ENCODE measurements around the gene LTB4R.

Gene LTB4R

GRCh38 chr14:24300326-24300980 is 10.8 kb upstream of the LTB4R start:
- no peak for DNase-seq (ENCODE audit: low read depth in 3 of 3)

DNA sequence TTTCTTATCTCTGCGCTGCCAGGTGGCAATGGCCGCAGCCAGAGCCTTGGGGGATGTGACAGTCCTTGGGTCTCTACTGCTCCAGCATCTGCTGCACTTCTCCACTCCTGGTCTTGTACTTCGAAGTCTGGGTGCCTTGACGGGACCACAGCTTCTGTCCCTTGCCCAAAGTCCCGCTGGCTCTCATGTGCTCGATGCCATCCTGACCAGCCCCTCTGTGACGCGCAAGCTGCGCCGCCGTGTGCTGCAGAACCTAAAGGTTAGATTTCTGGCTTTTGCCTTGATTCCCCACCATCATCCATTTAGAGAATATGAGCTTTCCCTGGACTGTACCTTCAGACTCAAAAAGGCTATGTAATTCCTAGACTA is 7.3 kb upstream of the LTB4R start:
- DNase-seq (ENCODE audit: low read depth in 3 of 3): no peak

- DNase-seq (ENCODE audit: low read depth in 3 of 3): no peak
Observed at GRCh38 chr14:24307156-24307574, 4.1 kb upstream of the LTB4R start.

GRCh38 chr14:24307575-24308341 is 3.5 kb upstream of the LTB4R start, which contains the start of gene CIDEB:
CIDEB (minus strand) TSS chr14:24307977; CDS start chr14:24307858, 119 bp downstream.
- DNase-seq (ENCODE audit: low read depth in 3 of 3): peak in 1 of 3 experiments; percentile 43

GRCh38 chr14:24308342-24309124 is 2.8 kb upstream of the LTB4R start:
- DNase-seq (ENCODE audit: low read depth in 3 of 3): no peak

DNA sequence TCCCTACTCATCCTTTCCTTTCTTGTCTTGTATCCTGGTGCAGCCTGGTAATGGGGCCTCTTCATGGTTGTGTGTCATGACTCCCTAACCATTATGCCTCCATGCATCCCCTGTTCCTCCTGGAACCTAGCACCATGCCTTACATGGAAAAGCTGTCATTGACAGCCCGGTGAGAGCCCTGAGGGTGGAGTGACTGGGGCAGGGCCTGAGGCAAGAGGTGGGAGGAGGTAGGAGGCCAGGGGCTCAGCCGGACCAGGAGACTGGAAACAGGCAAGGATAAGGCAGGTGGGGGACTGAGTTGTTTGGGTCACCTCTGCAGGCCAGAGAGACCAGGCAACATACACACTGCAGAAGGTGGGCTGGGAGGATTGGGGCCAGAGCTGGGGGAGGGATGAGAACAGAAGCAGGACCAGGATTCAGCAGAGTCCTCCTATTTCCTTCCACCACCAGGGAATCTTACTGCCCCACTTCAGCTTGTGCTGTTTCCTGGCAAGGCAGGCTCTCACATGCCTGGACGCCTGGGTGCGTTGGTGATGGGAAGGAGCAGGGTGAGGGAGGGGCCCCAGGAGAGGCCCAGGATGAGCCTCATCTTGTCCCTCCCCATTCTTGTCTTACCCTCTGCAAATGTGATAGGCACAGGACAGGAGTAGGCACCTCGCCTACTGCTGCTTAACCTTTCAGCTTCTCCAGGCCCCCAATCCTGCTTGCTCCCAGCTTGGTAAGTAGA is 1.6 kb upstream of the LTB4R start, which contains the start of gene LTB4R2:
Gene LTB4R2, plus strand, starts transcription at position 603 of the 727 bp plus-strand sequence. CDS start 525 bp downstream, outside the sequence.
- no peak for DNase-seq (ENCODE audit: low read depth in 3 of 3)

GRCh38 chr14:24310265-24310645 is 1.0 kb upstream of the LTB4R start:
- DNase-seq (ENCODE audit: low read depth in 3 of 3): no peak

GRCh38 chr14:24311837-24312615 is 724 bp downstream of the LTB4R start:
- no peak for DNase-seq (ENCODE audit: low read depth in 3 of 3)

- DNase-seq (ENCODE audit: low read depth in 3 of 3): no peak
Observed at GRCh38 chr14:24312736-24313507, 1.6 kb downstream of the LTB4R start.

DNA sequence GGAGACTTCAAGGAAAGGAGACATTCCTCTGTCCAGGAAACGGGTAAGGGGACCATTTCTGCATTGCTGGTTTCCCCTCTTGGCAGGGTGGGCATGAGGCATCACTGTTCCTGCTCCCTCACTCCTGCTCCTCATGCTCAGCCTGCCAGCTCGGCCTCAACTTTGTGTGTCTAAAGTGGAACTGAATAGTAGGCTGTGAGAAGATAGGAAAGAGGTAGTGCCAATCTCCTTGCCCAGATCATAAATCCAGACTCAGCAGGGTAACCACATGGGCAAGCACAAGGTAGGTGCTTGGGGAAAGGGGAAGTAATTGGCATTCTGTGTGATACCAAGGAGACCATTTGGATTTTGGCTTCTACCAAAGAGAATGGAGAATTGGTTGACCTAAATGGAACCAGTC is 2.6 kb downstream of the LTB4R start:
- no peak for DNase-seq (ENCODE audit: low read depth in 3 of 3)

DNA sequence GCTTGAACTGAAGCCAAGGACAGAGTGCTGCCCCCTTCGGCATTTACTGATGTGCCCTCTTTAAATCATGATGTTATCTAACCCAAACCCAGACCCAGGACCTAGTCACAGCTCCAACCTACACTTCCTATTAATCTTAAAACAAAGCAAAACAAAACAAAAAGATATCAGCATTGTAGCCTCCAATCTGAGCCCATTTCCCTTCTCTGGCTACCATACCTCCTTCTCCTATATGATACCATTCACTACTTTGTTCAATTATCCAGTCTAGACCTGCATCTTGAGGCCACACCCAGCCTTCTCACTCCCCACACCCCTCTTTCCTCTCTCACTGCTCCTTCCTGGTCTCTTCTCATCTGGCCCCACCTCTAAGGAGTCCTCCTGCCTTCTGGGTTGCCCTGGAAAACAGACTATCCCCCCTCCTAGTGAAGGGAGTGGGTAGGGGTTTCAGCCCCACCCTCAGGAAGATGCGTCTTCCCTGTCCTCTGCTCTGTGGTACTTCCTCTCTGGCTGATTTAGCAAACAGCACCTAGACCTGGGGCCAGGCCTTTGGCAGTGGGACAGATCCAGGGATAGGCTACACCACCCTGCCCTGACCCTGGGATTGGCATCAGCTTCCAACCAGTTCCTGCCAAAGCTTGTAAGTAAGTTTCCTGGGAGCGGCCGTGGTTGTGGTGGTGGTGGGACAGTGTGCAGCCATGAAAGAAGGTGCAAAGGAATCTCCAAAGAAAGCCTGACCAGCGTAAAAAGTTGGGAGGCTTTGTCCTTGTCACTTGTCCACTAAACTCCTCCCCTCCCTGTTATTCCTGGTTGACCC is 3.3 kb downstream of the LTB4R start:
- DNase-seq (ENCODE audit: low read depth in 3 of 3): no peak

GRCh38 chr14:24315243-24315806 is 4.0 kb downstream of the LTB4R start:
- DNase-seq (ENCODE audit: low read depth in 3 of 3): no peak

DNA sequence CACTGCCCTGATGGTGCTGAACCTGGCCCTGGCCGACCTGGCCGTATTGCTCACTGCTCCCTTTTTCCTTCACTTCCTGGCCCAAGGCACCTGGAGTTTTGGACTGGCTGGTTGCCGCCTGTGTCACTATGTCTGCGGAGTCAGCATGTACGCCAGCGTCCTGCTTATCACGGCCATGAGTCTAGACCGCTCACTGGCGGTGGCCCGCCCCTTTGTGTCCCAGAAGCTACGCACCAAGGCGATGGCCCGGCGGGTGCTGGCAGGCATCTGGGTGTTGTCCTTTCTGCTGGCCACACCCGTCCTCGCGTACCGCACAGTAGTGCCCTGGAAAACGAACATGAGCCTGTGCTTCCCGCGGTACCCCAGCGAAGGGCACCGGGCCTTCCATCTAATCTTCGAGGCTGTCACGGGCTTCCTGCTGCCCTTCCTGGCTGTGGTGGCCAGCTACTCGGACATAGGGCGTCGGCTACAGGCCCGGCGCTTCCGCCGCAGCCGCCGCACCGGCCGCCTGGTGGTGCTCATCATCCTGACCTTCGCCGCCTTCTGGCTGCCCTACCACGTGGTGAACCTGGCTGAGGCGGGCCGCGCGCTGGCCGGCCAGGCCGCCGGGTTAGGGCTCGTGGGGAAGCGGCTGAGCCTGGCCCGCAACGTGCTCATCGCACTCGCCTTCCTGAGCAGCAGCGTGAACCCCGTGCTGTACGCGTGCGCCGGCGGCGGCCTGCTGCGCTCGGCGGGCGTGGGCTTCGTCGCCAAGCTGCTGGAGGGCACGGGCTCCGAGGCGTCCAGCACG is 4.7 kb downstream of the LTB4R start:
- DNase-seq (ENCODE audit: low read depth in 3 of 3): no peak

DNA sequence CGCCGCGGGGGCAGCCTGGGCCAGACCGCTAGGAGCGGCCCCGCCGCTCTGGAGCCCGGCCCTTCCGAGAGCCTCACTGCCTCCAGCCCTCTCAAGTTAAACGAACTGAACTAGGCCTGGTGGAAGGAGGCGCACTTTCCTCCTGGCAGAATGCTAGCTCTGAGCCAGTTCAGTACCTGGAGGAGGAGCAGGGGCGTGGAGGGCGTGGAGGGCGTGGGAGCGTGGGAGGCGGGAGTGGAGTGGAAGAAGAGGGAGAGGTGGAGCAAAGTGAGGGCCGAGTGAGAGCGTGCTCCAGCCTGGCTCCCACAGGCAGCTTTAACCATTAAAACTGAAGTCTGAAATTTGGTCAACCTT is 5.3 kb downstream of the LTB4R start:
- DNase-seq (ENCODE audit: low read depth in 3 of 3): no peak

GRCh38 chr14:24317141-24317928 is 6.0 kb downstream of the LTB4R start:
- no peak for DNase-seq (ENCODE audit: low read depth in 3 of 3)

DNA sequence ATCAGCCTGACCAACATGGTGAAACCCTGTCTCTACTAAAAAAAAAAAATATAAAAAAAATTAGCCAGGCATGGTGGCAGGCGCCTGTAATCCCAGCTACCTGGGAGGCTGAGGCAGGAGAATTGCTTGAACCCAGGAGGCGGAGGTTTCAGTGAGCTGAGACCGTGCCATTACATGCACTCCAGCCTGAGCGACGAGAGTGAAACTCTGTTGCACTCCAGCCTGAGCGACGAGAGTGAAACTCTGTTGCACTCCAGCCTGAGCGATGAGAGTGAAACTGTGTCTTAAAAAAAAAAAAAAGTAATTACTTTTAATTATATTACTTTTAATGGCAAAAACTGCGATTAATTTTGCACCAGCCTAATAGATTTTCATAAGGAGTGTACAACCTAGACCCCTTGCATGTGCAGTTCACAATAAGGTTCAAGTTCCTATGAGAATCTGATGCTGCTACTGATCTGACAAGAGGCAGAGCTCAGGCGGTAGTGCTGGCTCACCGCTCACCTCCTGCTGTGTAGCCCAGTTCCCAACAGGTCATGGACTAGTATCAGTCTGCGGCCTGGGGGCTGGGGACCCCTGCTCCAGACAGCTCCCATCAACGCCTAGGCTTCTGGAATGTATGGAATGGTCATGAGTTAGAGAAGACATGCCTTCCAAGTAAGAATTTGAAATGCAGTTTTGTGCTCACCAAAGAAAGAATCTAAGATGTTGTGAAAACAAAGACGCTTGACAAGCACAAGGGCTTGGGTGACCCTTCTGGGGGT is 10.1 kb downstream of the LTB4R start:
- no peak for DNase-seq (ENCODE audit: low read depth in 3 of 3)

DNA sequence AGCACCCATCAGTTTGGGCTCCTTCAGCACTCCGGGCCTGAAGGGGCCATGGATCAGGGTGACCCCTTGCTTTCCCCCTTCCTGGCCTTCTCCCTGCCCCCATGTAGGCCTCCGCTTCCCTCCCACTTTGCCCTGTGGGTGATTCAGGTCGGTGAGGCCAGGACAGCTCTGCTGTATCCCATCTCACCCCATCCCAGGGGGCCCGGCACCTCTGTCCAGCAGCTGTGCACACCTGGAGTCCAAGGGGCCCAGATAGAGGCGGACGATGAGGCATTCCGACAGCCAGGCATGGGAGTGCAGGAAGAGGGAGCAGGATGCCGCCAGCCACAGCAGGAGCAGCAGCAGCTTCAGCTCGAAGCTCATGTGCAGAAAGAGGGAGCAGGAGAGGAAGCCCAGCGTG is 11.4 kb downstream of the LTB4R start:
- DNase-seq (ENCODE audit: low read depth in 3 of 3): no peak

Measured in stimulated activated CD4-positive, alpha-beta T cell treated with anti-CD3 and anti-CD28 coated beads, TNF-alpha, amount 100 ng/mL, for 4 hours (primary cell).